Measurements from ENCODE around the gene TNS3. TPM values are rescaled to one million over a fixed set of nuclear protein-coding genes. Genes with fewer than 3 reads are reported as not detected.

The TNS3 gene
- total and polyA plus RNA-seq, 10 of the 15 experiments (the other 5 are each of a cell fraction or from before 2014, with no cell fraction given), result 0.27 to 2.7 (median 0.79) TPM

DNA sequence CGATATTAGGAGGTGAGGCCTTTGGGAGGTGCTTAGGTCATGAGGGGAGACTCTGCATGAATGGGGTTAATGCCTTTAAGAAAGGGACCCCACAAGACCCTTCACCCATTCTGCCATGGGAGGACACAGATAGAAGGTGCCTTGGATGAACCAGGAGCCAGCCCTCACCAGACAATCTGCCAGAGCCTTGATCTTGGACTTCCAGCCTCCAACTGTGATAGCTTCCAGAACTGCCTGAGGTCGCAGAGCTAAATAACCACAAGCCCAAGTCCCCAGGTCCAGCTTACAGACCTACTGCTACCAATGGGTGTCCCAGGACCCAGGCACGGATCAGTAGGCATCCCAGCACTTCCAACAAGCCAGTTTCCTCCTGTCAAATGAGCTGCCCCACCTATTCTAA, 37.5 kb downstream of the TNS3 start:
- WGBS (ENCODE audit: insufficient coverage, insufficient replicate concordance, low lambda C conversion rate, missing lambda C conversion rate), result 13% methylated on average over 3 of the region's 3 CpGs
- Histone ChIP-seq H3K9me3 (replicated peaks; ENCODE audit: control insufficient read depth, insufficient read depth, low read length) (no peaks in the 10 kb centered on the region), H3K79me2 (ENCODE audit: control insufficient read depth, insufficient read depth, low read length) (no peaks in the 10 kb centered on the region), H3K9ac (ENCODE audit: control insufficient read depth, insufficient read depth, low read length) (no peak overlapping the region), H3K4me3 (no peak overlapping the region), H3K4me1 (ENCODE audit: control insufficient read depth, insufficient read depth, low read length) (no peaks in the 10 kb centered on the region), H3K36me3 (ENCODE audit: control insufficient read depth in 2 of 2, insufficient read depth in 2 of 2, low read length in 1 of 2) (no peaks in the 10 kb centered on the region), H2AFZ (ENCODE audit: control insufficient read depth, low read depth, low read length) (no peak overlapping the region), H3K4me2 (ENCODE audit: control insufficient read depth, insufficient read depth) (no peak overlapping the region), H4K20me1 (ENCODE audit: control insufficient read depth, insufficient read depth) (no peaks in the 10 kb centered on the region), H3K27ac (ENCODE audit: control insufficient read depth, insufficient read depth) (no peak overlapping the region), H3K27me3 (replicated peaks in 1 of 2; ENCODE audit: control insufficient read depth in 2 of 2, insufficient read depth in 2 of 2, low read length in 1 of 2) (peaks cover 2% of the 10 kb centered on the region in 2 experiments)
- ChIA-PET RAD21 (ENCODE audit: unreplicated experiment) (no interaction called here), SMC1A (ENCODE audit: uncharacterized antibody, unreplicated experiment) (no interaction called here), POLR2A (no interaction called here), CTCF (interaction anchor here (1.1 kb wide), 1 partner anchor 142 kb away, joined by 3 read pairs; no protein-coding TSS in a partner anchor)
- BruUV-seq (replicated peaks), result no TSS peak
- FAIRE-seq (no peak), ATAC-seq (no peak), DNase-seq (ENCODE audit: low read depth, low spot score) (no peak)
- TF ChIP-seq HDAC6 (IDR thresholded peaks at IDR 0.05; ENCODE audit: unreplicated experiment), result no peak
- intact Hi-C loops (cut with micrococcal nuclease; ENCODE audit: unreplicated experiment), result no loop called here
- in situ Hi-C loops (cut with MboI), result no loop called here

DNA sequence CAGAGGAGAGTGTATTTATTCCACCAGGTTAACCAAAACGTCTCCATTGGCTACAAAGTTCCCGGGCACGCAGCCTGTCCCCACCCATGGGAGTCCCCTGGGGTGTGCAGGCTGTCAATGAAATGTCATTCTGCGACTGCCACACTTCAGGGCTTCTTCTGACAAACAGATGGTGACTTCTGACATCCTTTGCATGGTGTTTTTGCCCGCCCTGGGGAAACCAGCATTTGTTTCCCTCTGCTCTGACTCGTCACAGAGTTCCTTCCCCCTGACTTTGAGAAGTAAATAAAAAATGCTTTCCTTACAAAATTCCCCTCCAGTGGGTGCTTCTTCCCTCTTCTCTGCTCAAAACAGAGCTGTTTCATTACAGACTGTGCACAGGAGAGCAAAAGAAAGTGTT, 38.2 kb downstream of the TNS3 start:
- Histone ChIP-seq H3K4me1 (ENCODE audit: control insufficient read depth, insufficient read depth, low read length) (no peaks in the 10 kb centered on the region), H3K36me3 (ENCODE audit: control insufficient read depth in 2 of 2, insufficient read depth in 2 of 2, low read length in 1 of 2) (no peaks in the 10 kb centered on the region), H3K4me2 (ENCODE audit: control insufficient read depth, insufficient read depth) (no peak overlapping the region), H3K79me2 (ENCODE audit: control insufficient read depth, insufficient read depth, low read length) (no peaks in the 10 kb centered on the region), H3K9ac (ENCODE audit: control insufficient read depth, insufficient read depth, low read length) (no peak overlapping the region), H3K9me3 (replicated peaks; ENCODE audit: control insufficient read depth, insufficient read depth, low read length) (no peaks in the 10 kb centered on the region), H3K27me3 (replicated peaks in 1 of 2; ENCODE audit: control insufficient read depth in 2 of 2, insufficient read depth in 2 of 2, low read length in 1 of 2) (peaks cover 2% of the 10 kb centered on the region in 2 experiments), H3K4me3 (no peak overlapping the region), H2AFZ (ENCODE audit: control insufficient read depth, low read depth, low read length) (no peak overlapping the region), H3K27ac (ENCODE audit: control insufficient read depth, insufficient read depth) (no peak overlapping the region), H4K20me1 (ENCODE audit: control insufficient read depth, insufficient read depth) (no peaks in the 10 kb centered on the region)
- in situ Hi-C loops (cut with MboI) (no loop called here), intact Hi-C loops (cut with micrococcal nuclease; ENCODE audit: unreplicated experiment) (no loop called here)
- ChIA-PET RAD21 (ENCODE audit: unreplicated experiment) (no interaction called here), SMC1A (ENCODE audit: uncharacterized antibody, unreplicated experiment) (no interaction called here), CTCF (interaction anchor here (1.1 kb wide), 1 partner anchor 143 kb away, joined by 3 read pairs; no protein-coding TSS in a partner anchor), POLR2A (no interaction called here)
- no peak for TF ChIP-seq BRCA1 (IDR thresholded peaks at IDR 0.05; ENCODE audit: low read depth, low read length)
- no peak for TF ChIP-seq HDAC6 (IDR thresholded peaks at IDR 0.05; ENCODE audit: unreplicated experiment)
- TF ChIP-seq BACH1 (IDR thresholded peaks at IDR 0.05; ENCODE audit: borderline replicate concordance), result no peak
- no peak for TF ChIP-seq ZNF217 (IDR thresholded peaks at IDR 0.05)
- TF ChIP-seq E2F4 (IDR thresholded peaks at IDR 0.05; ENCODE audit: low read depth, low read length), result no peak
- TF ChIP-seq SMAD1 (IDR thresholded peaks at IDR 0.05; ENCODE audit: low read depth, partially characterized antibody), result no peak
- no peak for TF ChIP-seq FOS (IDR thresholded peaks at IDR 0.05; ENCODE audit: borderline replicate concordance, extremely low read depth, insufficient read length)
- TF ChIP-seq POLR2AphosphoS2 (IDR thresholded peaks at IDR 0.05; ENCODE audit: low read depth, low read length), result no peak
- TF ChIP-seq, protein P1, sequence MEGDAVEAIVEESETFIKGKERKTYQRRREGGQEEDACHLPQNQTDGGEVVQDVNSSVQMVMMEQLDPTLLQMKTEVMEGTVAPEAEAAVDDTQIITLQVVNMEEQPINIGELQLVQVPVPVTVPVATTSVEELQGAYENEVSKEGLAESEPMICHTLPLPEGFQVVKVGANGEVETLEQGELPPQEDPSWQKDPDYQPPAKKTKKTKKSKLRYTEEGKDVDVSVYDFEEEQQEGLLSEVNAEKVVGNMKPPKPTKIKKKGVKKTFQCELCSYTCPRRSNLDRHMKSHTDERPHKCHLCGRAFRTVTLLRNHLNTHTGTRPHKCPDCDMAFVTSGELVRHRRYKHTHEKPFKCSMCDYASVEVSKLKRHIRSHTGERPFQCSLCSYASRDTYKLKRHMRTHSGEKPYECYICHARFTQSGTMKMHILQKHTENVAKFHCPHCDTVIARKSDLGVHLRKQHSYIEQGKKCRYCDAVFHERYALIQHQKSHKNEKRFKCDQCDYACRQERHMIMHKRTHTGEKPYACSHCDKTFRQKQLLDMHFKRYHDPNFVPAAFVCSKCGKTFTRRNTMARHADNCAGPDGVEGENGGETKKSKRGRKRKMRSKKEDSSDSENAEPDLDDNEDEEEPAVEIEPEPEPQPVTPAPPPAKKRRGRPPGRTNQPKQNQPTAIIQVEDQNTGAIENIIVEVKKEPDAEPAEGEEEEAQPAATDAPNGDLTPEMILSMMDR (IDR thresholded peaks at IDR 0.05 in 2 of 3, conservative IDR thresholded peaks at IDR 0.05 in 1 of 3; ENCODE audit: control insufficient read depth in 2 of 3, extremely low read depth in 1 of 3, insufficient read depth in 1 of 3, low read depth in 3 of 3, low read length in 3 of 3), result no peak
- no peak for TF ChIP-seq ZBED1 (IDR thresholded peaks at IDR 0.05; ENCODE audit: borderline replicate concordance)
- TF ChIP-seq NFXL1 (IDR thresholded peaks at IDR 0.05; ENCODE audit: borderline replicate concordance), result no peak
- no TSS peak for BruUV-seq (replicated peaks)
- WGBS (ENCODE audit: insufficient coverage, insufficient replicate concordance, low lambda C conversion rate, missing lambda C conversion rate), result 0% methylated on average over 5 of the region's 6 CpGs
- DNase-seq (ENCODE audit: low read depth, low spot score) (no peak), ATAC-seq (no peak), FAIRE-seq (no peak)

Data from GM12878 (cell line).